ENCODE data around the gene PRTFDC1.

PRTFDC1 gene

GRCh38 chr10:24813856-24814255 lies 138.6 kb downstream of the PRTFDC1 start:
- H3K27ac ChIP-seq (ENCODE audit: low read depth, low read length): no peak overlapping the region
- no peaks in the 10 kb centered on the region for H3K4me1 ChIP-seq (ENCODE audit: control insufficient read depth in 1 of 2, insufficient read depth in 2 of 2, low read length in 2 of 2)
- no peaks in the 10 kb centered on the region for H3K36me3 ChIP-seq (ENCODE audit: control insufficient read depth in 1 of 2, insufficient read depth in 2 of 2, low read length in 2 of 2)
- no peaks in the 10 kb centered on the region for H3K27me3 ChIP-seq (ENCODE audit: control insufficient read depth in 1 of 2, insufficient read depth in 2 of 2, low read length in 2 of 2)
- no peak overlapping the region for H3K9ac ChIP-seq (ENCODE audit: low read depth in 1 of 2, low read length in 2 of 2)
- H3K4me3 ChIP-seq (ENCODE audit: low read depth in 1 of 2, low read length in 2 of 2): no peak overlapping the region
- no peaks in the 10 kb centered on the region for H3K9me3 ChIP-seq (ENCODE audit: control insufficient read depth in 1 of 2, low read length in 2 of 2)

GRCh38 chr10:24806262-24806661 lies 146.1 kb downstream of the PRTFDC1 start:
- H3K9ac ChIP-seq (ENCODE audit: low read depth in 1 of 2, low read length in 2 of 2): no peak overlapping the region
- no peak overlapping the region for H3K4me3 ChIP-seq (ENCODE audit: low read depth in 1 of 2, low read length in 2 of 2)
- no peaks in the 10 kb centered on the region for H3K9me3 ChIP-seq (ENCODE audit: control insufficient read depth in 1 of 2, low read length in 2 of 2)

GRCh38 chr10:24804956-24805355 lies 147.4 kb downstream of the PRTFDC1 start:
- H3K27me3 ChIP-seq (ENCODE audit: control insufficient read depth in 1 of 2, insufficient read depth in 2 of 2, low read length in 2 of 2): no peaks in the 10 kb centered on the region
- H3K4me1 ChIP-seq (ENCODE audit: control insufficient read depth in 1 of 2, insufficient read depth in 2 of 2, low read length in 2 of 2): no peaks in the 10 kb centered on the region
- no peaks in the 10 kb centered on the region for H3K9me3 ChIP-seq (ENCODE audit: control insufficient read depth in 1 of 2, low read length in 2 of 2)
- H3K4me3 ChIP-seq (ENCODE audit: low read depth in 1 of 2, low read length in 2 of 2): no peak overlapping the region
- H3K27ac ChIP-seq (ENCODE audit: low read depth, low read length): no peak overlapping the region
- H3K9ac ChIP-seq (ENCODE audit: low read depth in 1 of 2, low read length in 2 of 2): no peak overlapping the region
- H3K36me3 ChIP-seq (ENCODE audit: control insufficient read depth in 1 of 2, insufficient read depth in 2 of 2, low read length in 2 of 2): no peaks in the 10 kb centered on the region

More at GRCh38 chr10:24806262-24806661, 146.1 kb downstream of the PRTFDC1 start:
- no peaks in the 10 kb centered on the region for H3K27me3 ChIP-seq (ENCODE audit: control insufficient read depth in 1 of 2, insufficient read depth in 2 of 2, low read length in 2 of 2)
- no peak overlapping the region for H3K27ac ChIP-seq (ENCODE audit: low read depth, low read length)
- no peaks in the 10 kb centered on the region for H3K4me1 ChIP-seq (ENCODE audit: control insufficient read depth in 1 of 2, insufficient read depth in 2 of 2, low read length in 2 of 2)
- H3K36me3 ChIP-seq (ENCODE audit: control insufficient read depth in 1 of 2, insufficient read depth in 2 of 2, low read length in 2 of 2): no peaks in the 10 kb centered on the region

GRCh38 chr10:24804392-24804791 lies 148.0 kb downstream of the PRTFDC1 start:
- Histone ChIP-seq H3K4me3 (ENCODE audit: low read depth in 1 of 2, low read length in 2 of 2) (no peak overlapping the region), H3K27ac (ENCODE audit: low read depth, low read length) (no peak overlapping the region), H3K27me3 (ENCODE audit: control insufficient read depth in 1 of 2, insufficient read depth in 2 of 2, low read length in 2 of 2) (no peaks in the 10 kb centered on the region), H3K4me1 (ENCODE audit: control insufficient read depth in 1 of 2, insufficient read depth in 2 of 2, low read length in 2 of 2) (no peaks in the 10 kb centered on the region), H3K9ac (ENCODE audit: low read depth in 1 of 2, low read length in 2 of 2) (no peak overlapping the region), H3K9me3 (ENCODE audit: control insufficient read depth in 1 of 2, low read length in 2 of 2) (no peaks in the 10 kb centered on the region), H3K36me3 (ENCODE audit: control insufficient read depth in 1 of 2, insufficient read depth in 2 of 2, low read length in 2 of 2) (no peaks in the 10 kb centered on the region)

GRCh38 chr10:24802378-24802777 lies 150.0 kb downstream of the PRTFDC1 start:
- H3K4me1 ChIP-seq (ENCODE audit: control insufficient read depth in 1 of 2, insufficient read depth in 2 of 2, low read length in 2 of 2): no peaks in the 10 kb centered on the region
- no peaks in the 10 kb centered on the region for H3K36me3 ChIP-seq (ENCODE audit: control insufficient read depth in 1 of 2, insufficient read depth in 2 of 2, low read length in 2 of 2)
- H3K4me3 ChIP-seq (ENCODE audit: low read depth in 1 of 2, low read length in 2 of 2): no peak overlapping the region
- H3K27ac ChIP-seq (ENCODE audit: low read depth, low read length): no peak overlapping the region
- H3K27me3 ChIP-seq (ENCODE audit: control insufficient read depth in 1 of 2, insufficient read depth in 2 of 2, low read length in 2 of 2): no peaks in the 10 kb centered on the region
- no peaks in the 10 kb centered on the region for H3K9me3 ChIP-seq (ENCODE audit: control insufficient read depth in 1 of 2, low read length in 2 of 2)
- H3K9ac ChIP-seq (ENCODE audit: low read depth in 1 of 2, low read length in 2 of 2): no peak overlapping the region

- Histone ChIP-seq H3K4me3 (ENCODE audit: low read depth in 1 of 2, low read length in 2 of 2) (no peak overlapping the region), H3K9me3 (ENCODE audit: control insufficient read depth in 1 of 2, low read length in 2 of 2) (no peaks in the 10 kb centered on the region), H3K36me3 (ENCODE audit: control insufficient read depth in 1 of 2, insufficient read depth in 2 of 2, low read length in 2 of 2) (no peaks in the 10 kb centered on the region), H3K4me1 (ENCODE audit: control insufficient read depth in 1 of 2, insufficient read depth in 2 of 2, low read length in 2 of 2) (no peaks in the 10 kb centered on the region), H3K9ac (ENCODE audit: low read depth in 1 of 2, low read length in 2 of 2) (no peak overlapping the region), H3K27ac (ENCODE audit: low read depth, low read length) (no peak overlapping the region), H3K27me3 (ENCODE audit: control insufficient read depth in 1 of 2, insufficient read depth in 2 of 2, low read length in 2 of 2) (no peaks in the 10 kb centered on the region)
Measured at GRCh38 chr10:24800861-24801260, 151.5 kb downstream of the PRTFDC1 start.
